HG03565 (cell line): Measurements from ENCODE around the gene PAPSS1.
"Not testable (repeated sequence)": the region's sequence is repeated elsewhere in the genome, so short reads cannot be mapped to it uniquely, and the experiment has no call there.

Experiments
- ATAC-seq: cut with Tn5 transposase; IDR thresholded peaks from one replicate; pipeline ENCODE4 v1.9.1; 2021; ENCODE audit warnings: mild to moderate bottlenecking, moderate library complexity; ENCODE audit not compliant: unreplicated experiment

PAPSS1 gene

GRCh38 chr4:107719922-107720722, at the start of gene PAPSS1:
TSS of gene PAPSS1 (minus strand) at chr4:107720234. CDS start at chr4:107720179, 55 bp downstream.
- ATAC-seq = peak; percentile 84

GRCh38 chr4:107760281-107760947, 40.4 kb upstream of the PAPSS1 start:
- no peak for ATAC-seq

GRCh38 chr4:107757864-107758476, 37.9 kb upstream of the PAPSS1 start:
- ATAC-seq = no peak

GRCh38 chr4:107757283-107757682, 37.2 kb upstream of the PAPSS1 start:
- no peak for ATAC-seq

- ATAC-seq = no peak
These were observed 35.9 kb upstream of the PAPSS1 start for GRCh38 chr4:107755841-107756356.

GRCh38 chr4:107751670-107752069, 31.6 kb upstream of the PAPSS1 start:
- no peak for ATAC-seq

GRCh38 chr4:107747748-107748486, 27.9 kb upstream of the PAPSS1 start:
- ATAC-seq = no peak

- no peak for ATAC-seq
These were observed 26.1 kb upstream of the PAPSS1 start for GRCh38 chr4:107746161-107746560.

GRCh38 chr4:107744532-107744931, 24.5 kb upstream of the PAPSS1 start:
- no peak for ATAC-seq

GRCh38 chr4:107743532-107743931, 23.5 kb upstream of the PAPSS1 start:
- peak; percentile 46 for ATAC-seq

- ATAC-seq = no peak
These were observed 22.8 kb upstream of the PAPSS1 start for GRCh38 chr4:107742791-107743190.

GRCh38 chr4:107742196-107742595, 22.2 kb upstream of the PAPSS1 start:
- ATAC-seq = no peak

- ATAC-seq = no peak
These were observed 21.1 kb upstream of the PAPSS1 start for GRCh38 chr4:107740950-107741701.

GRCh38 chr4:107740381-107740780, 20.3 kb upstream of the PAPSS1 start:
- ATAC-seq = no peak

- ATAC-seq = no peak
These were observed 17.4 kb upstream of the PAPSS1 start for GRCh38 chr4:107737450-107737849.

GRCh38 chr4:107736924-107737448, 17.0 kb upstream of the PAPSS1 start:
- peak; percentile 47 for ATAC-seq

- ATAC-seq = peak; percentile 60
These were observed 16.0 kb upstream of the PAPSS1 start for GRCh38 chr4:107736037-107736436.

- ATAC-seq = peak; percentile 33
These were observed 14.1 kb upstream of the PAPSS1 start for GRCh38 chr4:107734120-107734519.

GRCh38 chr4:107733431-107733925, 13.4 kb upstream of the PAPSS1 start:
- no peak for ATAC-seq

- not testable (repeated sequence) for ATAC-seq
These were observed 9.0 kb upstream of the PAPSS1 start for GRCh38 chr4:107729050-107729449.
